GM19193 (cell line): ENCODE data around the gene EMC8.

Experiments used
- POLR2A ChIP-seq: IDR thresholded peaks from 4 replicates; pipeline ENCODE4 v1.6.1; 2011; ENCODE audit not compliant: insufficient read depth, insufficient read length; ENCODE audit errors: extremely low read depth

Gene EMC8

DNA sequence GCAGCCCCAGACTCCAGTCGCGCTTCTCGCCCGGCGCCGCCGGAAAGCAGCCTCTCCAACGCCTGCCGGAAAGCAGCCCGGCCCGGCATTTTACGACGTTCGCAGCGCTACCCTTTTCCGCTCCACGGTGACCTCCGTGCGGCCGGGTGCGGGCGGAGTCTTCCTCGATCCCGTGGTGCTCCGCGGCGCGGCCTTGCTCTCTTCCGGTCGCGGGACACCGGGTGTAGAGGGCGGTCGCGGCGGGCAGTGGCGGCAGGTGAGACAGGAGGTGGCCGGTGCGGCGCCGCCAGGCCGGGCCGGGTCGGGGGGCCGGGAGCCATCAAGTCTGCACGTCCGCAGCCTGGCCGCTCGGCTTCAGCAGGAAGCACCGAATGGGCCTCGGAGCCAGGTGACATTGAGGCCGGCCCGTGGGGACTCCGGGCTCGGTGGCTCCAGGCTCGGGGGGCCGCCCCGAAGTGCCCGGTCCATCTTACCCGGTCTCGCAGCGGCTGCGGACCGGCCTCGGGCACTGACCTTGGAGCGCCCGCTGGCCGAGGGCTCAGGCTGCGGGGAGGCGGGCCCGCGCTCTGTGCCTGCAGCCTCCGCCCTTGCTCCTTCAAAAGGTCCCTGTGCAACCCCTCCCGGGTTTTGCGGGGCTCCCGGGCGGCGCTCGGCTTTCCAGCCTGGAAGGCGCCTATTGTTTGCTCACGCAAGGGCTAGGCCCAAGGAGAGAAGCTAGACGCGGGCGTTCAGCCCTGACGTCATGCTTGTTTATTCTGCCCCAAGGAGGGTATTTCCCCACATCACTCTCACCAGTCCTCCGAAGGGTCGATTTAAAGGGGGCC is at the start of gene EMC8, which contains the start of gene COX4I1:
EMC8 (minus strand) TSS at position 48 of the 824 bp plus-strand sequence. CDS start 249 bp downstream, outside the sequence.
COX4I1 (plus strand) TSS at position 199 of the 824 bp plus-strand sequence. CDS start 1,511 bp downstream, outside the sequence.
- peak; percentile 93 for TF ChIP-seq POLR2A

DNA sequence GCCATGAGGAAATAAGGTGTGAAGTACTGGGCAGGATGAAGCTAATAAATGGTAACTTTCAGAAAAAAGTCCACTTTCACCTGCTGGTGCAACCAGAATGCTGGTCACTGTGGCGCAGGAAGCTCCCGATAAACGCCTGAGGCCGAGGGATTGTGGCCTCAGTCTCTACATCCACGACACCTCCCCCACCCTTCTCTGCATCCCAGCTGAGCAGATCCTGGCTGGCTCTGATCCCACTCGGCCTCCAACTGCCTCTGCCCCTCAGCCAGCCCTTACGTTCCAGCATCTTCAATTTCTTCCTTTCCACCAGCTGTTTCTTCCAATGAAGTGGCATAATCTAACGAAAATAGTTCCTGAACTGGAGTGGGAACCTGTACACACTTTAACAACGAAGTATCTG is 49.6 kb upstream of the EMC8 start:
- no peak for TF ChIP-seq POLR2A

DNA sequence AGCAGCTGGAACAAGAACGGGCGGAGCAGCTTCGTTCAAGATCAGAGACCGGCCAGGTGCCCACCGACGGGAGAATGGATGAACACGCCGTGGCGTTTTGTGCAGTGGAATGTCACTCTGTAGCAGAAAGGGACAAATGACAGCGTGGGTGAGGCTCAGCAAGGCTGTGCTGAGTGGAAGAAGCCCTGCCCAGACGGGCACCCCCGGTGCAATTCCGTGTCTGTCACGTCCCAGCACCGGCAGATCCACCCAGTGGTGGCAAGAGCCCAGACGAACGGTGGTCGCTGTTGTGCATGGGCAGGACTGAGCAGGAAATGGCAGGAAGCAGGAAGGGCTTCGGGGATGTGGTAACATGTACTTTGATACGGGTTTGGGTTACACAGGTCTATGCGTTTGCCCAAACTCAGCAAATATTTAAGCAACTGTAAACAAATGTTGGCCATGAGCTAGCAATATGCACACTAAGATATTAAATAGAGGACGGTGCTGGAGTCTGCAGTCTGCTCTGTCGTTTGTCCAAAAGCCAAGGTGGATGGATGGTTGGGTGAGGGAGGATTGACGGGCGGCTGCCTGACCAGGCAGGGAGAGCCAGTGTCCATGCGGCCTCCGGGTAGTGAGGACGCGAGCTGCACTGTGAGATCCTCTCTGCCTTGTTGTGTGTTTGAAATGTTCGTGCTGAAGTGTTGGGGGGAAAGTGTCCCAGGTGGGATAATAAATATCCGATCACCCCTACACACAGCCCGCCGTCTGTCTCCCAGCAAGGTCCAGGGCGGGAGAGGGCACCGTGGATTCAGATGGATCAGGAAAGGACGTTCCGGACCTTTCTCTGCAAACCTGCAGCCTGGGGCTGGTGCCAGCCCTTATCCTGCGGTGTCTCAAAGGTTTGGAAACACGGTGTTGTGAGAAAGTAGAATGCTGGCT is 48.6 kb upstream of the EMC8 start:
- no peak for TF ChIP-seq POLR2A

DNA sequence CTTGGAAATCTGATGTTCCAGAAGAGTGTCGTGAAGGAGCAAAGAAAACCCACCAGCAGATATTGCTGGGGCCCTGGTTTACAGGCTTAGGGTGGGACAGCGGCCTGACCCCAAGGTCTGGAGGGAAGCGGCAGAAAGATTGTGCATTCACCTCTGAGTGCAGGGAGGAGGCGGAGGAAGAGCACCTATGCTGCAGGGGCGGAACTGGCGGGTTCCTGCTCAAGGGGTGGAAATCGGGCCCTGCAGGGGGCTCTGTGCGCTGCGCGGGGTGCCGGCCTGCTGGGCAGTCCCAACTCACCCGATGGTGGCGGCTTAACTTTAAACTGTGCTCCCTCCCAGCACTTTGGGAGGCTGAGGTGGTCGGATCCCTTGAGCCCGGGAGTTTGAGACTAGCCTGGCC is 47.7 kb upstream of the EMC8 start:
- TF ChIP-seq POLR2A = no peak

DNA sequence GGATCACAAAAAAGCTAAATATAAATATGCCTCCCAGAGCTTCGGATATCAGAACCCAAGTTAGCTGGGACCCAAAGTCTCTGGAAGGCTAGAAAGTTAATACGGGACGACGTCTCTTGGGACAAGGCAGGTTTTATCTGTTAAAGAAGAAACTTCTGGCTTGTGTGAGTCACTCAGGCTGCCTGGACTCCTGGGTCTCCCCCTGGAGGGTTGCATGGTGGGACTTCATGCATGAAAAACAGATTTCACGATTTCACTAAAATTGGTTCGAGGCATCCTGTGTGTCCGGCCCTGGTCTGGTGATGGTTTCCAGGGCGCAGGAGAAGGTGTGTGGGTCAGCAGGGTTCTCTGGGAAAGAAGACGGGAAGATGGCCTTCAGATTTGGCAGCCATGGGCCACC is 47.1 kb upstream of the EMC8 start:
- no peak for TF ChIP-seq POLR2A

DNA sequence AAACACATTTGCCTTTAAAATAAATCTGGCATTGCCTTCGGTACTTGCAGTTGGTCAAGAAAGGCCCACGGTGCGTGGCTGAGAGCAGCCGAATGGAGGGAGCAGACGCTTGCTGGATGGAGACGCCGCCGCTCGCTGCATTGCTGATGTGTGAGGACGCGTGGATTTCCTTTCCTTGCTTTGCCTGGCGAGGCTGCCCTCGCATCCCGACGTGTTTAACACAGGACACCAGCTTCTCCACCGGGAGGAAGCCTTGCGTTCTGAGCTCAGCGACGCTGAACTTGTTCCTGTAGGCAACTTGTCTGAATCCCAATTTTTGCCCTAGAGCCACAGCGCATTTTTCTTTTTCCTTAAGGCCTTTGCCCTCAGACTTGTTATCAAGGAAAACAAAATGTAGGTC is 45.9 kb upstream of the EMC8 start:
- no peak for TF ChIP-seq POLR2A

DNA sequence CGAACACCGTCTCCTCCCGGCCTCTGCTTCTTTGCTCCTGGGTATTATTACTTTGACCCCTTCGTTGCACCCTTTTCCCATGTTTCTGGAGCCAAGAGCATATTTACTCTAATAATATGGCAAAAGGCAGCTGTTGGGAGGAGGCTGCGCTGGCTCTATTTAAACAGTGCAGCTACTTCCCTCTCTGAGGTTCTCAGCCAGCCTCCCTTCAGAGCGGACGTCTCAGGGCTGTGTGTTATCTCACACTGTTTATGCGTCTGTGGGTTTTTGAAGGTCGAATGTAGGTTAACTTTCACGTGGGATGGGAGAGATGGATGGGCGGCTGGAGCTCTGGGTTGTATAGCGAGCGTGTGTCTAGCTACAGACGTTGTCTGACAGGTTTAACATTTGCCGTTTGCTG is 45.4 kb upstream of the EMC8 start:
- no peak for TF ChIP-seq POLR2A

DNA sequence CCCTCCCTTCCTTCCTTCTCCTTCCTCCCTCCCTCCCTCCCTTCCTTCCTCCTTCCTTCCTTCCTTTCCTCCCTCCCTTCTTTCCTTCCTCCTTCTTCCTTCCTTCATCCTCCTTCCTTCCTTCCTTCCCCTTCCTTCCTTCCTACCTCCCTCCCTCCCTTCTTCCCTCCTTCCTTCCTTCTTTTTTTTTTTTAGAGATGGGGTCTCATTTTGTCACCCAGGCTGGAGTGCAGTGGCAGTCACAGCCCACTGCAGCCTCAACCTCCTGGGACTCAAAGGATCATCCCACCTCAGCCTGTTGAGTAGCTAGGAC is 44.8 kb upstream of the EMC8 start:
- no peak for TF ChIP-seq POLR2A

DNA sequence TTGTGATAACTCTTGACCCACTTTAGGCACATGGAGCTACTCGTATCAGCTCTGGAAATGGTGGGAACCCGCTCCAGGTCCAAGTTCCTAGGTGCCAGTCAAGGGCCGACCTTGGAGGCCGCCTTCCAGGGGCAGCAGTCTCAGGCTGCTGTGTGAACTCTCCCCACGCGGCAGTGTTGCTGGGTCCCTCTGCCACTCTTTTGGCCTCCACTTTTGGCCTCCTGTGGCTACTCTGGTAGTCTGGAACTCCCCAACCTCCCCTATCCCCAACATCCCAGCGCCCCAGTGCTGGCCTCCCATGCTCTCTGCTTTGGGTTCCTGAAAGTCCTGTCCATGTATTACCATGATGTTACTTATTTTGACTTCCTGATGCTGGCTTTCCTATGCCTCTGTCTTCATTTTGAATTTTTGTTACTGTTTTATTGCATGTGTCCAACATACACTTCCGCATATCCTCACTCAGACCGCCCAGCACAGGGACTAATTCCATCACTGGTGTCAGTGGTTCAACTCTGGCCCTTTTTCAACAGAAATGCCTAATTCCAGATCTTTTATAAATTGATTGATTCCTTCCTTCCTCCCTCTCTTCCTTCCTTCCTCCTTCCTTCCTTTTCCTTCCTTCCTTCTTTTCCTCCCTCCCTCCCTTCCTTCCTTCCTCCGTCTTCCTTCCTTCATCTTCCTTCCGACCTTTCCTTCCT is 44.3 kb upstream of the EMC8 start:
- no peak for TF ChIP-seq POLR2A

DNA sequence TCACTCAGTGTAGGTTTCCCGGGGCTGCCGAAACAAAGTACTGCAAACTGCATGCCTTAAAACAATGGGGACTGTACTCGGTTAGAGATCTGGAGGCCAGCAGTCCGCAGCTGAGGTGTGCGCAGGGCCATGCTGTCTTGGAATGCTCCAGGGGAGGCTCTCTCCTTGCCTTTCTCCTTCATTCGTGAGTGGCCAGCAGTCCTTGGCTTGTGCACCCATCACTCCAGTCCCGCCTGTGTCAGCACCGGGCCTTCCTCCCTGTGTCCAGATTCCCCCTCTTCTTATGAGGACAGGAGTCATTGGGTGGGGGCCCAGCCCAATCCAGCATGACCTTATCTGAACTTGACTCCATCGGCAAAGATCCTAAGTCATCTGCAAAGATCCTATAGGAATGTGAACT is 43.5 kb upstream of the EMC8 start:
- no peak for TF ChIP-seq POLR2A

DNA sequence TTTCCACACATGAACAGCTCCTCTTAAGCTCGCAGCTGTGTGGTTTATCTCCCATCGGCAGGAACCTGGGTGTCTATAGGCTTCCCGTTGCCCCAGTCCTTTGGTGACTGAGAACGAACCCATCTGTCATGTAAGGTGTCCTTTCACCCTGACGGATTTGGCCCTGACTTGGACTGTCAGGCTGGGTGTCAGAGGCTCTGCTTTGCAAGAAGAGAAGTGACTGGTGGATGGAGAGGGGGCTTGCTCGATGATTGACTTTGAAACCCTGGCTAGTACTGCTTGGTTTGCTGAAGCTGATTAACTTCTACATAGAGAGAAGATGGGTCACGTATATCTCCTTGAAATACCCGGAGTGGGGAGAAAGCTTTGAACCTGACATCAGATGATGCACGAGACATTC is 43.1 kb upstream of the EMC8 start:
- no peak for TF ChIP-seq POLR2A

DNA sequence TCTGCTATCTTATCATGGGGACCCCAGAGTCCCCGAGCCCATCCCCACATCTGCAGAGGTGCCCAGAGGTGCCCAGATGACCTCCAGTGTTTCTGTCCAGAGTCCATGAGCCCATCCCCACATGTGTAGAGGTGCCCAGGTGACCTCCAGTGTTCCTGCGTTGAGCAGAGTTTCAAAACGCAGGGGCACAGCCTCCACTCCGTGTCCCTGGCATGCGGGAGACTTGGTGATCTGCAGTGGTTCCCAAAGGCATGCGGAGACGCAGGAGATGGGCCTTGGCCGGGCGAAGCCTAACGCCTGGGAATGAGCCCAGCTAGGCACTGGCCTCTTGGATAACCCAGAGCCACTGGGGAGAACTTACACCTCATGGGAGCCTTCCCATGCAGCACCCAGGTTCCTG is 41.5 kb upstream of the EMC8 start:
- TF ChIP-seq POLR2A = no peak

DNA sequence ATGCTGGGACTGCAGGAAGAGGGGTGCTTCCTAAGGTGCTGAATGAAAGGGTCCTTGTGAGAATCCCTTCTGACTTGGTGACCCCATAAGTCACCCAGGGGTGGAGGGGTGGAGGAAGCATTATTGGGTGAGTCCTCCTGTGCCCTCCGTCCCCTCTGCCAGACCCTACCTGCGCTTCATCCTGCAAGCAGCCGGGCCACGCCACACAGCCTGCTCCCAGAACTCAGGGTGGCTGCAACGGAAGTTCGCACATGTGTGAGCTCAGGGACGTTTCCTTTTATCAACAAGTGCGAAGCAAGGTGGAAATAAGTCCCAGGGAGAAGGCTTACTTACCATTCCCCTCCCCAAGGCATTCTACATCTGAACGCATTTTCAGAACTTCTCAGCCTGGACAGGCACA is 41.1 kb upstream of the EMC8 start:
- no peak for TF ChIP-seq POLR2A

DNA sequence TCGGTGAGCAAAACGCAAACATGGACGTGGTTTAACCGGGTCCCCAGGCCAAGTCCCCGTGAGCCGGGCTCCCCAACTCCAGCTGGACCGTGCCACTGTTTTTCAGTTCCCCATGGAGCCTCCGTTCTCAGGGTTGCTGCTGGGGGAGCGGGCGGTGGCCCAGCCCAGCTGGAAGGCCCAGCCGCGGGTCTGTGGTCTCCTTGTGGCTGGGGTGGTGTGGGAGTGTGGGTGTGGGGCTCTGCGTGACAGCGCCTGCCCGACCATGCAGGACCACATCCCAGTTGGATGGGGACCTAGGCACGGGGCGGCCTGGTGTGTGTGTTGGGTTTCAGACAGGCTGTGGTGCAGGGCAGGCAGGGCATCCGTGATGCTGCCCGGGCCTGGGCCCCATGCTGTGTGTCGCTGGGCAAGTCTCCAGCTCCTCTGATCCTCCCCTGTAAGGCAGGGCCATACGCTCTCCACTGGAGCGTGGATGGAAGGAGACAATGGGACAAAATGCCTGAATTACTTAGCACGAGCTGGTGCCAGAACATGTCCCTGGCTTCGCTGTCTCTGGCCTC is 40.4 kb upstream of the EMC8 start:
- TF ChIP-seq POLR2A = no peak

DNA sequence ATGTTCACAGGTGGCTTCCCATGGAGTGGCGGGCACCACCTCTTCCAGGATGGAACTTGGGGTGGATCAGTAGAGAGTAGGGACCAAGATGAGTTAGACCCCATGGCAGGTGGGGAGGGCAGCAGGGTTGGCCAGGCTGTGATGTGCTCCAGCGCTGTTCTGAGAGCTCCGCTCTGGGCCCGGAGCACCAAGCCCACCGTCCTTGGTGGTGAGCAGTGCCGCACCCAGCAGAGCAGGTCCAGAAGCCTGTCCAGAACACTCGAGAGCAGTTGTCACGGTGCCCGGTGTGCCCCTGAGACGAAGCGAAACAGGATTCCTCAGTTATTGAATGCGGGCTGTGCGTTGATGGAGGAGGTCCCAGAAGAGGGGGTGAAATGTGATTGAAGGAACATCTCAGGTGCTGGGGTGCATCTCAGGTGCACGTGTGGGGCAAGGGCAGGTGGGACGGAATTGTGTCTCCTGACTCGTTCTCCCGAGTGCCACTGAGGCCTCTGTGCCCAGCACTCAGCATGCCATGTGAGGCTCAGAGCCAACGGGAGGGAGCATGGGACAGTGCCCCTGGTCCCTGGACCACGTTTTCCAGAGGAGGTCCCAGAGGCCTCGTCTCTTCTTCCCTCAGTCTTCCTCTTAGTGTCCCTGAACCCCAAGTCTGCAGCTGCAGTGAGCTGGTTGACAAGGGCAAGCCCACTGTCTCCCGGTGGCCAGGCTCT is 39.7 kb upstream of the EMC8 start:
- TF ChIP-seq POLR2A = no peak

DNA sequence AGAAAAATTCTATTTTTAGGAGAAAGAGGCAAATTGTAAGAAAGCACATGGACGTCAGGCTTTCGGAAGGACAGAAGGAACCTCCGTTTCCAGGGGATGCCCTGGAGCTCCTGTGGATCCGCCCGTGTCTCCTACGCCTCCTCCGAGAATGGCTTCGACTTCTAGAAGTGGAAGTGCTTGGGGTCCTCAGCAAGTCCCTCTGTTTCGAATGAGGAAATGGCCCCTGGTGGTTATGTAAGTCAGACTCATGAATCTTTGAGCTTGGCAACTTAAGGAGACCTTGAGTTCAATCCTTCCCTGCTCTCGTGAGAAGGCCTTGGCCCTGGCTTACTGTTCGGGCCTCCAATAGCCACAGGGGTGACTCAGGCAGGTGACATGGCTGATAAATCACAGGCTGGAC is 39.0 kb upstream of the EMC8 start:
- no peak for TF ChIP-seq POLR2A
